Trophoblast cell (in vitro differentiated cells and primary cell): ENCODE results near the gene MAP1LC3B2.
"Not testable (repeated sequence)": the region's sequence is repeated elsewhere in the genome, so short reads cannot be mapped to it uniquely, and the experiment has no call there.

Experiments
- DNase-seq, 2 donors: peaks; one replicate each; pipeline ENCODE4 v3.0.0-alpha.2; 2016
- H2AFZ ChIP-seq: 2 replicates; pipeline ENCODE4 v1.6.1; 2013; ENCODE audit warnings: low read length, moderate library complexity, mild to moderate bottlenecking; ENCODE audit not compliant: insufficient read depth, poor library complexity
- H2AK5ac ChIP-seq: 2 replicates; pipeline ENCODE4 v1.6.1; 2013; ENCODE audit warnings: mild to moderate bottlenecking, low read length
- H2BK120ac ChIP-seq: 2 replicates; pipeline ENCODE4 v1.6.1; 2013; ENCODE audit warnings: low read length, mild to moderate bottlenecking, moderate library complexity; ENCODE audit not compliant: insufficient read depth, poor library complexity
- H2BK12ac ChIP-seq: 2 replicates; pipeline ENCODE4 v1.6.1; 2013; ENCODE audit warnings: mild to moderate bottlenecking, low read length, moderate library complexity
- H2BK5ac ChIP-seq: 2 replicates; pipeline ENCODE4 v1.6.1; 2013; ENCODE audit warnings: low read length, low read depth, moderate library complexity, mild to moderate bottlenecking; ENCODE audit not compliant: poor library complexity
- H3K14ac ChIP-seq: 2 replicates; pipeline ENCODE4 v1.6.1; 2013; ENCODE audit warnings: mild to moderate bottlenecking, low read length
- H3K18ac ChIP-seq: 2 replicates; pipeline ENCODE4 v1.6.1; 2013; ENCODE audit warnings: mild to moderate bottlenecking, low read length
- H3K23ac ChIP-seq: 2 replicates; pipeline ENCODE4 v1.6.1; 2013; ENCODE audit warnings: low read length
- H3K27ac ChIP-seq: 2 replicates; pipeline ENCODE4 v1.5.1; 2013; ENCODE audit warnings: low read depth, mild to moderate bottlenecking, inconsistent platforms, low read length, moderate library complexity
- H3K27me3 ChIP-seq: 2 replicates; pipeline ENCODE4 v1.6.1; 2013; ENCODE audit warnings: inconsistent platforms, mild to moderate bottlenecking, low read length, moderate library complexity; ENCODE audit not compliant: insufficient read depth
- H3K36me3 ChIP-seq, 2 experiments: 1 replicate in 1 of 2; 2 replicates in 1 of 2; pipeline ENCODE4 v1.6.1; 2013; ENCODE audit warnings: low read length in 2 of 2, mild to moderate bottlenecking in 2 of 2, moderate library complexity in 1 of 2; ENCODE audit not compliant: insufficient read depth in 2 of 2, control insufficient read depth in 1 of 2
- H3K4ac ChIP-seq: 2 replicates; pipeline ENCODE4 v1.6.1; 2013; ENCODE audit warnings: low read depth, mild to moderate bottlenecking, low read length, moderate library complexity
- H3K4me1 ChIP-seq, 2 experiments: 1 replicate in 1 of 2; 2 replicates in 1 of 2; pipeline ENCODE4 v1.6.1; 2013; ENCODE audit warnings: low read length in 2 of 2, mild to moderate bottlenecking in 2 of 2, moderate library complexity in 1 of 2; ENCODE audit not compliant: insufficient read depth in 2 of 2, control insufficient read depth in 1 of 2
- H3K4me2 ChIP-seq: 2 replicates; pipeline ENCODE4 v1.6.1; 2013; ENCODE audit warnings: inconsistent platforms, mild to moderate bottlenecking, low read length, moderate library complexity
- H3K4me3 ChIP-seq: 2 replicates; pipeline ENCODE4 v1.5.1; 2013; ENCODE audit warnings: mild to moderate bottlenecking, low read depth, low read length, inconsistent platforms
- H3K79me1 ChIP-seq: one replicate; pipeline ENCODE4 v1.6.1; 2013; ENCODE audit warnings: low read length
- H3K79me2 ChIP-seq: 2 replicates; pipeline ENCODE4 v1.6.1; 2013; ENCODE audit warnings: low read length, mild to moderate bottlenecking; ENCODE audit not compliant: control insufficient read depth, insufficient read depth, poor library complexity
- H3K9ac ChIP-seq: 2 replicates; pipeline ENCODE4 v1.6.1; 2013; ENCODE audit warnings: mild to moderate bottlenecking, low read length
- H3K9me3 ChIP-seq: 2 replicates; pipeline ENCODE4 v1.6.1; 2013; ENCODE audit warnings: low read depth, mild to moderate bottlenecking, control low read depth, inconsistent platforms, low read length; ENCODE audit not compliant: insufficient read depth
- H4K12ac ChIP-seq: 2 replicates; pipeline ENCODE4 v1.6.1; 2013; ENCODE audit warnings: low read depth, mild to moderate bottlenecking, low read length, moderate library complexity
- H4K8ac ChIP-seq: 2 replicates; pipeline ENCODE4 v1.6.1; 2013; ENCODE audit warnings: low read depth, mild to moderate bottlenecking, low read length, moderate library complexity
- H4K91ac ChIP-seq: one replicate; pipeline ENCODE4 v1.6.1; 2013; ENCODE audit warnings: low read depth, mild to moderate bottlenecking, low read length, moderate library complexity
- WGBS: extraction: QIAGEN DNeasy Blood & Tissue Kit; methylation state at CpG from one replicate; pipeline ENCODE4 v1.1.7; 2013; ENCODE audit warnings: missing lambda C conversion rate; ENCODE audit not compliant: insufficient read length, insufficient coverage; ENCODE audit errors: extremely low coverage; 5-methylcytosine and 5-hydroxymethylcytosine counted together

Gene MAP1LC3B2

DNA sequence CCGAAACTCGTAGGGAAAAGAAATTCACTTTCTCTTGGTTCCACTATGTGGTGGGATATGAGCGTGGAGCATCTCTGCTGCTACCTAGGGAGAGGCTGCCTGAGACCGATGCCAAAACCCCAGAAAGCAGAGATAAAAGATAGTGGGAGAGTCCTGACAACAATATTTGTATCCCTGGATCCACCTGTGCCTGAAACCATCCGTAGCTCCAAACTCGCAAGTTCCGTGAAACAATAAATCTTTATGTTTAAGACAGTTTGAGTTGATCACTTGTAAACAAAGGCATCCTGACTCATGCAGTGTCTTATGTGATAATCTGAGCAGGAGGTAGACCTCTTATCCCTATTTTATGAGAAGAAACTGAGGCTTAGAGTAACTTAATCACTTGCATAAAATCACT, 2.9 kb downstream of the MAP1LC3B2 start:
- no peak overlapping the region for H4K12ac ChIP-seq
- no peak overlapping the region for H4K8ac ChIP-seq
- no peaks in the 10 kb centered on the region for H3K36me3 ChIP-seq
- no peak overlapping the region for H3K4ac ChIP-seq
- no peak overlapping the region for H3K4me3 ChIP-seq
- no peak for DNase-seq
- H3K79me2 ChIP-seq = no peaks in the 10 kb centered on the region
- H3K27me3 ChIP-seq = no peaks in the 10 kb centered on the region
- H3K9me3 ChIP-seq = no peaks in the 10 kb centered on the region
- no peak overlapping the region for H2AK5ac ChIP-seq
- H3K14ac ChIP-seq = no peak overlapping the region
- no peak overlapping the region for H2AFZ ChIP-seq
- no peak overlapping the region for H3K18ac ChIP-seq
- no peak overlapping the region for H4K91ac ChIP-seq
- H3K79me1 ChIP-seq = no peaks in the 10 kb centered on the region
- H3K9ac ChIP-seq = no peak overlapping the region
- no peak overlapping the region for H2BK5ac ChIP-seq
- no peak overlapping the region for H3K27ac ChIP-seq
- no peak overlapping the region for H3K23ac ChIP-seq
- H2BK12ac ChIP-seq = no peak overlapping the region
- no peak overlapping the region for H3K4me2 ChIP-seq
- H2BK120ac ChIP-seq = no peak overlapping the region
- H3K4me1 ChIP-seq = peaks cover 4 to 12% of the 10 kb centered on the region in 2 experiments
- WGBS = no CpG with 5 or more reads among the region's 7 CpGs

DNA sequence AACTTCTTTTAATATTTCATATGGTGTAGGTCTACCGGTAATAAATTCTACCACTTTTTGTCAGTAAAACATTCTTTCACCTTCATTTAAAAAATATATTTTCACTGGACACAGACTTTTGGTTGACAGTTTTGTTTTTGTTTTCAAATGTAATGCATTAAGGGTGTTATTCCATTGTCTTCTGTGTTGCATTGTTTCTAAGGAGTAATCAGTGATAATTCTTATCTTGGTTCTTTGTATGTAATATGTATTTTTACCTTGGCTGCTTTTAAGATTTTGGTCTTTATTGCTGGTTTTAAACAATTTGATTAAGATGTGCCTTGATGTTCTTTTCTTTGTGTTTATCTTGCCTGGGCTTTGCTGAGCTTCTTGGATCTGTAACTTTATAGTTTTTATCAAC, 4.1 kb downstream of the MAP1LC3B2 start:
- Histone ChIP-seq H3K36me3 (no peaks in the 10 kb centered on the region), H3K4me1 (peaks cover 4 to 8% of the 10 kb centered on the region in 2 experiments), H3K9me3 (no peaks in the 10 kb centered on the region), H4K8ac (no peak overlapping the region), H4K12ac (no peak overlapping the region), H3K18ac (no peak overlapping the region), H2BK120ac (no peak overlapping the region), H3K4me2 (no peak overlapping the region), H3K4ac (no peak overlapping the region), H2BK5ac (no peak overlapping the region), H3K23ac (no peak overlapping the region), H3K14ac (no peak overlapping the region), H2AK5ac (no peak overlapping the region), H2AFZ (no peak overlapping the region), H2BK12ac (no peak overlapping the region), H3K4me3 (no peak overlapping the region), H3K27ac (no peak overlapping the region), H4K91ac (no peak overlapping the region), H3K79me1 (no peaks in the 10 kb centered on the region), H3K27me3 (no peaks in the 10 kb centered on the region), H3K9ac (no peak overlapping the region), H3K79me2 (no peaks in the 10 kb centered on the region)
- no CpG with 5 or more reads among the region's 1 CpG for WGBS
- DNase-seq = no peak

DNA sequence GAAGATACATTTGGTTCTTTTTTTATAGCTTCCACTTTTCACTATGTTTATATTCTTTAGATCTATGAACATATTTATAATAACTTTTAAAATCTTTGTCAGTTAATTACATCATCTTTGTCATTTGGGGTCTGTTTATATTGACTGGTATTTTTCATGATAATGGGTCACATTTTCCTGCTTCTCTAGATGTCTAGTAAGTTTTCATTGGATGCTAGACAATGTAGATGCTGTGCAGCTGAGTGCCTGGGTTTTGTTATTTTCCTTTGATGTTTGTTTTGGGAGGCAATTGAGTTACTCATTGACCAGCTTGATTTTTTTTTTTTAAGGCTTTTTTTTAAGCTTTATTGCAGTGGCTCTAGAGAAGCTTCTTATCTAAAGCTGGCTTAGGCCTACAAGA, 4.9 kb downstream of the MAP1LC3B2 start:
- H4K12ac ChIP-seq = no peak overlapping the region
- peaks cover 4 to 7% of the 10 kb centered on the region in 2 experiments for H3K4me1 ChIP-seq
- no peak overlapping the region for H4K8ac ChIP-seq
- H2BK120ac ChIP-seq = no peak overlapping the region
- no peak overlapping the region for H3K23ac ChIP-seq
- H3K36me3 ChIP-seq = no peaks in the 10 kb centered on the region
- no peak overlapping the region for H2BK12ac ChIP-seq
- H3K9me3 ChIP-seq = no peaks in the 10 kb centered on the region
- H3K4ac ChIP-seq = no peak overlapping the region
- H3K79me2 ChIP-seq = no peaks in the 10 kb centered on the region
- H4K91ac ChIP-seq = no peak overlapping the region
- DNase-seq = no peak
- no peak overlapping the region for H3K18ac ChIP-seq
- H2BK5ac ChIP-seq = no peak overlapping the region
- no peak overlapping the region for H3K27ac ChIP-seq
- no peak overlapping the region for H3K4me3 ChIP-seq
- no peak overlapping the region for H3K14ac ChIP-seq
- no peak overlapping the region for H3K4me2 ChIP-seq
- H2AK5ac ChIP-seq = no peak overlapping the region
- no peak overlapping the region for H3K9ac ChIP-seq
- no peaks in the 10 kb centered on the region for H3K79me1 ChIP-seq
- no peaks in the 10 kb centered on the region for H3K27me3 ChIP-seq
- no peak overlapping the region for H2AFZ ChIP-seq

DNA sequence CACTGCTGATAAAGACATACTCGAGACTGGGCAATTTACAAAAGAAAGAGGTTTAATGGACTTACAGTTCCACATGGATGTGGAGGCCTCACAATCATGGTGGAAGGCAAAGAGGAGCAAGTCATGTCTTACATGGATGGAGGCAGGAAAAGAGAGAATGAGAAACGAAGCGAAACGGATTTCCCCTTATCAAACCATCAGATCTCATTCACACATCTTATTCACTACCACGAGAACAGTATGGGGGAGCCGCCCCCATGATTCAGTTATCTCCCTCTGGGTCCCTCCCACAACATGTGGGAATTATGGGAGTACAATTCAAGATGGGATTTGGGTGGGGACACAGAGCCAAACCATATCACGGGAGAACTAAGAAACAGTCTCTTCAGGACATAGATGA, 6.0 kb downstream of the MAP1LC3B2 start:
- H2BK5ac ChIP-seq, H3K14ac ChIP-seq, H2AFZ ChIP-seq, H3K79me1 ChIP-seq, H4K91ac ChIP-seq, H3K23ac ChIP-seq, H3K9me3 ChIP-seq, H3K79me2 ChIP-seq, H4K8ac ChIP-seq, DNase-seq, H3K9ac ChIP-seq, H3K4me3 ChIP-seq, H3K4me1 ChIP-seq, H2BK12ac ChIP-seq, H3K27ac ChIP-seq, H3K27me3 ChIP-seq, H3K4ac ChIP-seq, H2BK120ac ChIP-seq, H3K36me3 ChIP-seq, H4K12ac ChIP-seq, H3K18ac ChIP-seq, H2AK5ac ChIP-seq, H3K4me2 ChIP-seq: not testable (repeated sequence)
- WGBS = no CpG with 5 or more reads among the region's 7 CpGs
